MM.1S (cell line): ENCODE data around the gene KCNJ15.

Experiments used
- DNase-seq: peaks from one replicate; pipeline ENCODE4 v3.0.0-alpha.2; 2015
- H2AFZ ChIP-seq: fragments of 300-600 bp; sonication (generic); 2 replicates; pipeline ENCODE4 v1.6.0; 2016; ENCODE audit warnings: antibody characterized with exemption, low read length
- H3F3A ChIP-seq: fragments of 300-600 bp; sonication (generic); 2 replicates; pipeline ENCODE4 v1.6.1; 2016; ENCODE audit warnings: mild to moderate bottlenecking, antibody characterized with exemption, low read length, moderate library complexity, mixed read lengths; ENCODE audit not compliant: insufficient read depth
- H3K27ac ChIP-seq: fragments of 300-600 bp; sonication (generic); 2 replicates; pipeline ENCODE4 v1.5.1; 2016; ENCODE audit warnings: mild to moderate bottlenecking, low read length
- H3K27me3 ChIP-seq: fragments of 300-600 bp; sonication (generic); replicated peaks from 2 replicates; pipeline ENCODE4 v1.6.0; 2016; ENCODE audit warnings: low read length; ENCODE audit not compliant: insufficient read depth
- H3K36me3 ChIP-seq: fragments of 300-600 bp; sonication (generic); replicated peaks from 2 replicates; pipeline ENCODE4 v1.6.1; 2016; ENCODE audit warnings: mild to moderate bottlenecking, low read length, mixed read lengths; ENCODE audit not compliant: insufficient read depth
- H3K4me1 ChIP-seq: fragments of 300-600 bp; sonication (generic); 2 replicates; pipeline ENCODE4 v1.6.1; 2016; ENCODE audit warnings: low read length, mixed read lengths
- H3K4me2 ChIP-seq: fragments of 300-600 bp; sonication (generic); 2 replicates; pipeline ENCODE4 v1.6.0; 2016; ENCODE audit warnings: low read depth, low read length
- H3K4me3 ChIP-seq: fragments of 300-600 bp; sonication (generic); 2 replicates; pipeline ENCODE4 v1.5.1; 2016; ENCODE audit warnings: low read length, mixed read lengths
- H3K79me2 ChIP-seq: fragments of 300-600 bp; sonication (generic); 2 replicates; pipeline ENCODE4 v1.6.1; 2016; ENCODE audit warnings: mixed run types, low read length, mixed read lengths
- H3K9ac ChIP-seq: fragments of 300-600 bp; sonication (generic); 2 replicates; pipeline ENCODE4 v1.6.1; 2016; ENCODE audit warnings: low read length, mixed read lengths
- H3K9me2 ChIP-seq: fragments of 300-600 bp; sonication (generic); replicated peaks from 2 replicates; pipeline ENCODE4 v1.6.1; 2016; ENCODE audit warnings: mild to moderate bottlenecking, low read length, mixed read lengths; ENCODE audit not compliant: insufficient read depth
- H3K9me3 ChIP-seq: fragments of 300-600 bp; sonication (generic); replicated peaks from 2 replicates; pipeline ENCODE4 v1.6.1; 2016; ENCODE audit warnings: mild to moderate bottlenecking, low read length, mixed read lengths; ENCODE audit not compliant: insufficient read depth
- H4K20me1 ChIP-seq: fragments of 300-600 bp; sonication (generic); 2 replicates; pipeline ENCODE4 v1.6.1; 2016; ENCODE audit warnings: mild to moderate bottlenecking, low read length, moderate library complexity, mixed read lengths; ENCODE audit not compliant: insufficient read depth
- CTCF ChIP-seq: fragments of 300-600 bp; sonication (generic); IDR thresholded peaks from 2 replicates; pipeline ENCODE4 v1.5.1; 2016; ENCODE audit warnings: antibody characterized with exemption, low read length, mixed read lengths
- EZH2 ChIP-seq: fragments of 300-600 bp; sonication (generic); optimal IDR thresholded peaks from 2 replicates; pipeline ENCODE3; 2017; ENCODE audit warnings: low read depth, mild to moderate bottlenecking, antibody characterized with exemption, low read length, mixed read lengths
- EZH2phosphoT487 ChIP-seq: fragments of 300-600 bp; sonication (generic); IDR thresholded peaks from 2 replicates; pipeline ENCODE4 v1.6.1; 2018; ENCODE audit warnings: antibody characterized with exemption, low read length

Gene KCNJ15

GRCh38 chr21:38354231-38354630 lies 97.4 kb downstream of the KCNJ15 start:
- Histone ChIP-seq H3K27ac (no peak overlapping the region), H3F3A (no peaks in the 10 kb centered on the region), H3K4me3 (no peak overlapping the region), H3K9me2 (no peaks in the 10 kb centered on the region), H3K79me2 (no peaks in the 10 kb centered on the region), H3K27me3 (no peaks in the 10 kb centered on the region), H2AFZ (no peak overlapping the region), H3K36me3 (no peaks in the 10 kb centered on the region), H3K9ac (no peak overlapping the region), H3K9me3 (no peaks in the 10 kb centered on the region), H4K20me1 (no peaks in the 10 kb centered on the region), H3K4me1 (0 out of 2 replicates have a peak, but pooled peaks cover 2% of the 10 kb centered on the region), H3K4me2 (no peak overlapping the region)
- TF ChIP-seq CTCF (no peak), EZH2phosphoT487 (no peak), EZH2 (no peak)
- no peak for DNase-seq

- no peak for DNase-seq
- H2AFZ ChIP-seq: no peak overlapping the region
- no peaks in the 10 kb centered on the region for H4K20me1 ChIP-seq
- TF ChIP-seq CTCF (no peak), EZH2phosphoT487 (no peak), EZH2 (no peak)
- H3K27ac ChIP-seq: no peak overlapping the region
- H3K4me1 ChIP-seq: 0 out of 2 replicates have a peak, but pooled peaks cover 2% of the 10 kb centered on the region
- H3K4me3 ChIP-seq: no peak overlapping the region
- no peaks in the 10 kb centered on the region for H3K9me2 ChIP-seq
- H3K9me3 ChIP-seq: no peaks in the 10 kb centered on the region
- H3F3A ChIP-seq: no peaks in the 10 kb centered on the region
- no peaks in the 10 kb centered on the region for H3K79me2 ChIP-seq
- H3K9ac ChIP-seq: no peak overlapping the region
- H3K4me2 ChIP-seq: no peak overlapping the region
- H3K27me3 ChIP-seq: no peaks in the 10 kb centered on the region
- no peaks in the 10 kb centered on the region for H3K36me3 ChIP-seq
Observed at GRCh38 chr21:38354746-38355145, 98.0 kb downstream of the KCNJ15 start.

GRCh38 chr21:38355353-38355752 lies 98.6 kb downstream of the KCNJ15 start:
- Histone ChIP-seq H2AFZ (no peak overlapping the region), H3K27me3 (no peaks in the 10 kb centered on the region), H3F3A (no peaks in the 10 kb centered on the region), H3K4me1 (0 out of 2 replicates have a peak, but pooled peaks cover 2% of the 10 kb centered on the region), H3K4me3 (no peak overlapping the region), H3K9ac (no peak overlapping the region), H3K27ac (no peak overlapping the region), H3K9me3 (no peaks in the 10 kb centered on the region), H3K9me2 (no peaks in the 10 kb centered on the region), H3K79me2 (no peaks in the 10 kb centered on the region), H3K4me2 (no peak overlapping the region), H3K36me3 (no peaks in the 10 kb centered on the region), H4K20me1 (no peaks in the 10 kb centered on the region)
- DNase-seq: no peak
- TF ChIP-seq EZH2 (no peak), CTCF (no peak), EZH2phosphoT487 (no peak)
